Stimulated activated CD8-positive, alpha-beta memory T cell treated with anti-CD3 and anti-CD28 coated beads, Interleukin-2, amount 100 ng/mL, for 1 hour (primary cell): ENCODE measurements around the gene RAPH1.
"Not testable (repeated sequence)": the region's sequence is repeated elsewhere in the genome, so short reads cannot be mapped to it uniquely, and the experiment has no call there.

Experiments used
- DNase-seq, 2 donors: peaks; one replicate each; pipeline ENCODE4 v3.0.0-alpha.2; 2020; ENCODE audit warnings: low read depth in 2 of 2

RAPH1 gene

DNA sequence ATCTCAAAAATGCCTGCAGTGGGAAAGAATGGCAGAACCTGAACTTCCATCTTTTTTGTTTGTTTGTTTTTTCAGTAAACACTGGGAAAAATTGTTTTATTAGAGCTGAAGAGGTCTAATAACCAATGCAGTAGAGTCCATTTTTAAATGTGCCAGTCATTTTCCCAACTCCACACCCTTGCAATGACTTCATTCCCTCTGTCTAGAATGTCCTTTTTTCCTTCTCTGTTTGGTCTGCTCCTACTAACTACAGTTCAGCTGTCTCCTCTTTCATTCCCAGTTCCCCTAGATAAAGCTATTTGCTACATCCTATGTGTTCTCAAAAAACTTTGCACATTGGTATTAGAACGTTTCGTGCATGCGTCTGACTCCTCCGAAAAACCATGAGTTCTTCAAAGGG, 9.3 kb upstream of the RAPH1 start:
- DNase-seq, result no peak

DNA sequence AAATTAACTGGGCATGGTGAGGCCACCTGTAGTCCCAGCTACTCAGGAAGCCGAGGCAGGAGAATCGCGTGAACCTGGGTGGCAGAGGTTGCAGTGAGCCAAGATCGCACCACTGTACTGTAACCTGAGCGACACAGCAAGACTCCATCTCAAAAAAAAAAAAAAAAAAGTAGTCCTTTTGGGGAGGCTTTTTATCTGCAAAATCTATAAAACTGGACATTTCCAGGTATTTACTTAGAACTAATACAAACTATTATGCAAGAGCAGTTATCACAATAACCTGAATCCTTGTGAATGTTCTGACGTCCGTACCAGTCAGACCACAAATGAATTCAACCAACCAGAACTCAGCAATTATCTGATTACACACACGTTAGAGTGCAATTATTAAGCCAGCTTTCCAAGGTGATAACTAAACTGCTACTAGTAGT, 8.8 kb upstream of the RAPH1 start:
- DNase-seq, result no peak

- DNase-seq, result not testable (repeated sequence)
These were observed 5.5 kb upstream of the RAPH1 start for GRCh38 chr2:203540598-203540997.

- DNase-seq, result not testable (repeated sequence)
These were observed 3.1 kb upstream of the RAPH1 start for GRCh38 chr2:203538237-203538636.

GRCh38 chr2:203536586-203536951, 1.5 kb upstream of the RAPH1 start:
- DNase-seq, result not testable (repeated sequence)

- no peak for DNase-seq
These were observed 884 bp upstream of the RAPH1 start for GRCh38 chr2:203535784-203536585.

DNA sequence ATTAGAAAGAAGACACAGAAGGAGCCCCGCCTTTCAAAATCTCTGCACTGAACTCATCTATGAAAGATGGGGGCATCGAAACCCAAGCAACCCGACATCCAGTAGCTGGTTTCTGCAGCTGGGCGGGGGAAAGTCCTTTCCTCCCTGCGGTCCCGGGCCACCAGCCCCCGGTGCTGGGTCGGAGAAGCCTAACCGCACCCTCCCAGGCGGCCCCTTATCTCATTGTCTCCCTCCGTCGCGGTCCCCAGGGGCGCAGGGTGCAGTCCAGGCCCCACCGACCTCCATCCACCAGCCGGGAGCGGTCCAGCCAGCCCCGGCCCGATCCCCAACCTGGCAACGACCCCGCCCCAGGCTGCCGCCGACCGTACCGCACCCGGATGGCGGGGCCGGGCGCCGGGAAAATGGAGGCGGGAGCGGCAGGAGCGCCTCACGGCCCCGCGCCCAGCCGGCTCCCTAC, 452 bp downstream of the RAPH1 start:
- DNase-seq, result peak in 1 of 2 donors; percentile 2

DNA sequence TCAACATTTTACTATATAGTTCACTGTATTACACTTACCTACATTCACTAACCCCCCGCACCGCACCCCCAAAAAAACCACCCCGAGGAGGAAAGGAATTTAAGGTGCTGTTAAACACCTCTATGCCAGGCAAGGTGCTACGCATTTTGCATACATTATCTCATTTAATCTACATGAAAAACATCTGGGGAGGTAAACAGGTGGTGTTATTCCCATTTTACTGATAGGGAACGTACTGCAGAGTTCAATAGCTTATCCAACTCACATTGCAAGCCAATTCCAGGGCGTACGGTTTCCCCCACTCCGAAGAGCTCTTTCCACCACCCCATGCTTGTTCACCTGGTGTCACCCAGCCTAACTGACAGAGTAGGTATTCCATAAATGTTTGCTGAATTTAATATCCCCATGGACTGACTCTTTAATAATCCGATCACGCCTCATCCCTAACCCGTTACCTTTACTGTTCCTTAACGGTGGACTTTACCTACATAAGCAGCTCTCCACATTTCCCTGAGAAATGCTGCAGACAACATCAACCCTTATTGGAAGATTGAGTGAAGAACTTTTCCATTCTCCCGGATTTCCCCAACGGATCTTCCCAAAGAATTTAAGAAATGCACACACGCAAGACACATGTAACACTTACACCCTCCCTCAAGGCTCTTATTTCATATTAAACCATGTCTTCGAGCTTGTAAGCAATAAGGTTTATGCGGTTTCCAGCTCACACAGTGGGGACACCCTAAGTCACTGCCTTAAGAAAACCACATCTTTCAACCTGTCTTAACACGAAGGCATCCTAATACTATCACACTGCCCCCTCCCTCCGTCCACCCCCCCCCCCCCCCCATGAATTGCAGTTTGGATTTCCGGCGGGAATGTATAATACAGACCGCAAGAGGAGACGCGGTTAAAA, 1.2 kb downstream of the RAPH1 start:
- no peak for DNase-seq

DNA sequence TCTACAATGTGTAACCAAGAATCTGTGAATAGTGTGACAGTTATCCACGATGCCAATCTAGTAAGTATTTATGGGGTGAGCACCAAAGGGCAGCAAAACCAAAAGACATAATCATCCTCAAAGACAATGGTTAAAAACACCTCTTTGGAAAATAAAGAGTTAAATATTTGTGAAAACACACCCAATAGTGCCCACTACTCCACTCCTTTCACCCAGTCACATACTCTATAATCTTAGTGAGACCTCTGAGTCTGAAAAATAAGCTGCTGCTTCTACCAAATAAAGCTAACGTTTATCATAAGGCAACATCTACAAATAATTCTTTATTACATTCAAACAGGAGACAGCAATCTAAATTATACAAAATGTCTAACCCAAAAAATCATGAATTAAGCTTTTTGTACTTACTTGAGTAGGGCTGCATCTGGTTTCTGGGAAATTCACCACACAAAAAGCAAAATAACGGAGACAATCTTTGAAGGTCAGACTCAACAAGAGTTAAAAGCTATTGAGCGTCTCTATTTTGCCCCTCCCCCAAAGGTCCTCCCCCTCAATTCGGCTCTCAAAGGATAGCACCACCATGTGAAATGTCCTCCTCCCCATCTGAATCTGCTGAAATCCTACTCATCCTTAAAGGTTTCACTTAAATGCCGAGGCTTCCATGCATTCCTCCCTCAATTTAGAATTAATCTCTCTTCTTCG, 2.0 kb downstream of the RAPH1 start:
- no peak for DNase-seq

DNA sequence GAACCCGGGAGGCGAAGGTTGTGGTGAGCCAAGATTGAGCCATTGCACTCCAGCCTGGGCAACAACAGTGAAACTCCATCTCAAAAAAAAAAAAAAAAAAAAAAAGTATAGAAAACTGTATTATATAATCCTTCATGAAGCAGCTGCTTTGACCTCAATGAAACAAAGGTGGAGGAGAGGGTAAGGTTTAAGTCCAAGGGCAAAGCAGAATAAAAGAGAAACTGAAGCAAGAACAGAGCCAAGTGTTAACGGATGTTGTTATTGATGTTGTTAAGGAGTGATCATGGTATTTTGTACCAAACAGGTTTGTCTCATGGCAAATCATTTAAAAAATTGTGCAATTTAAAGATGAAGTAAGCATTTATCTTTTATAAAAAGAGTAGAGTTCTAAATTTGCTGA, 7.4 kb downstream of the RAPH1 start:
- DNase-seq, result no peak

- not testable (repeated sequence) for DNase-seq
These were observed 21.8 kb downstream of the RAPH1 start for GRCh38 chr2:203513268-203513667.

- no peak for DNase-seq
These were observed 24.2 kb downstream of the RAPH1 start for GRCh38 chr2:203510941-203511305.

- no peak for DNase-seq
These were observed 24.7 kb downstream of the RAPH1 start for GRCh38 chr2:203510256-203510940.

GRCh38 chr2:203503460-203503859, 31.6 kb downstream of the RAPH1 start:
- DNase-seq, result not testable (repeated sequence)

DNA sequence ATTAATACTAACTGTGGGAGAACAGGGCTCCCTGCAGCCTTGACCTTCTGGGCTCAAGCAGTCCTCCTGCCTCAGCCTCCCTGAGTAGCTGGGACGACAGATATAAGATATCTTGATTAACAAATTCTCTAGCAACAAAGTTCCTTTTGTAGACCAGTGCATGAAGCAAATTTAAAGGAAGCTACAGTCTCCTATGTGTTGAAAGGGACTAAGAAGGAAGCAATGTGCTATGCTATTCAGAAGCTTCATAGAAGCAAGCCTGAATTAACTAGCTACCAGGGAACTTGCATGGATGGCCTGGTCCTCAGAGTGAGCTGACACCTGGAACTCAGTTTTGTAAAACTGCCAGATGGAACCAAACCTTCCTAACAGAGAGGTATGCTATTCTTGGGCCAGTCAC, 33.2 kb downstream of the RAPH1 start:
- no peak for DNase-seq

- DNase-seq, result no peak
These were observed 34.1 kb downstream of the RAPH1 start for GRCh38 chr2:203500951-203501350.

- DNase-seq, result no peak
These were observed 34.8 kb downstream of the RAPH1 start for GRCh38 chr2:203500297-203500696.

DNA sequence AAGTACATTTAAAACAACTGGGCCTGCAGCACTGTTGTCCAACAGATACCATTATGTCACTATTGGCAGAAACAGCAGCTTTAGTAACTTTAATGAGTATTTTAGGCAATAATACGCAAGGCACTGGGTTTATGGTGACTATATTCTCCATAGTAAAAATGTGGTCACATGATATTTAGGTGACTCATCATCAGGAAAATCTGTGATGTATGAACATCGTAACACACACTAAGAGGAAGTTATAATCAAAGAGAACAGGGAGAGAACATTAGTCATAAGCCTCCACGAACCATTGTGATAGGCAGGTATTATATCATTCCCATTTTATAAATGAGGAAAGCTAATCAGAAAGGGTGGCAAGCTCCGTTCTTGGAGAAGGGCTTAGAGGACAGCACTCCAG, 36.9 kb downstream of the RAPH1 start:
- DNase-seq, result no peak

DNA sequence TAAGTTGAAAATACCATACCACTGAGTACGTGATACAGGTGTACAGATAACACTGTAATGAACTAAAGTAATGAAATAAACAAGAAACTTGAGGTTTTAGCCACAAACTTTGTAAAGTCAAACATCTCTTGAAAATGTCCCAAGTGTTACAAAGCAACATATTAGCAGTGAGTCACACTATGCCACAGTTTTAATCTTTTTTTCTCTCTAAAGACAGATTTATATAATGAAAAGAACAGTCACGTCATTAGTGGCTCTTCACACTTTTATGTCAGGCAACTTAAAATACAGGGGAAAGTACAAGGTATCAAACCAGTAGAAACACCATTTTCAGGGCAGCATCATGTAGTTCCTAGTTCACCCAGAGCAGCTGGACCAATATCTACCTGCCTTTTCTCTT, 42.1 kb downstream of the RAPH1 start:
- DNase-seq, result no peak

GRCh38 chr2:203490391-203490790, 44.7 kb downstream of the RAPH1 start:
- no peak for DNase-seq

- no peak for DNase-seq
These were observed 45.6 kb downstream of the RAPH1 start for GRCh38 chr2:203489531-203489930.
